Kidney epithelial cell (primary cell): ENCODE measurements around the gene PPL. TPM values are rescaled to one million over a fixed set of nuclear protein-coding genes. Genes with fewer than 3 reads are reported as not detected.
"Not testable (repeated sequence)": the region's sequence is repeated elsewhere in the genome, so short reads cannot be mapped to it uniquely, and the experiment has no call there.

Experiments used
- DNase-seq: peaks from one replicate; pipeline ENCODE4 v3.0.0-alpha.2; 2010; ENCODE audit warnings: low read depth
- H3K27me3 ChIP-seq: 2 replicates; pipeline ENCODE4 v1.6.0; 2011; ENCODE audit warnings: low read length; ENCODE audit not compliant: control insufficient read depth, insufficient read depth
- H3K36me3 ChIP-seq: 2 replicates; pipeline ENCODE4 v1.5.1; 2011; ENCODE audit warnings: low read length; ENCODE audit not compliant: control insufficient read depth, insufficient read depth
- H3K4me3 ChIP-seq: 2 replicates; pipeline ENCODE4 v1.5.1; 2011; ENCODE audit warnings: low read depth, mild to moderate bottlenecking, control low read depth, low read length
- total RNA-seq: library from RNA; depleted of rRNA; stranded (reverse); fragments of >200 nt; gene quantifications from 2 replicates; pipeline ENCODE4 v1.2.3, GENCODE V29; 2015
- TF ChIP-seq, protein P1 (sequence below): IDR thresholded peaks from 2 replicates; pipeline ENCODE4 v1.5.1; 2011; ENCODE audit warnings: mild to moderate bottlenecking, moderate library complexity, low read length, control low read depth, inconsistent platforms; ENCODE audit not compliant: insufficient read depth, poor library complexity, severe bottlenecking

PPL gene
- total RNA-seq, 1 donor from 2014 or later = 26.5 TPM

DNA sequence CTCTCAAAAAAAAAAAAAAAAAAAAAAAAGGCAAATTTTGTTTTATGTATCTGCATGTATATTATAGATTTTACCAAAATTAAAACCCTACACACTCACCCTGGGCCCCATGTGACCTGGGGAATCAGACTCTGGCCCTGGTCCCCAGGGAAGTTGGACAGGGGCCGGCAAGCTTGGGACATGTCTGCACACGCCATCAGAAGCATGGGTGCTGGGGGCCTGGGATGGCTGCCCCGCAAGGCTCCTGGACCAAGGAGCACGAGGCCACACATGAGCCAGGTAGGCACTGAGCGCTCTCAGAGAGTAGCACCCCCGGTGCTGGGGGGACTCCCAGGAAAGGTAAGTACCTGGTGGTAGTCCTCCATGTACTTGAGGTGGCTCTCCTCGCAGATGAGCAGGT is 39.6 kb downstream of the PPL start:
- H3K4me3 ChIP-seq = no peak overlapping the region
- DNase-seq = no peak
- TF ChIP-seq, protein P1, sequence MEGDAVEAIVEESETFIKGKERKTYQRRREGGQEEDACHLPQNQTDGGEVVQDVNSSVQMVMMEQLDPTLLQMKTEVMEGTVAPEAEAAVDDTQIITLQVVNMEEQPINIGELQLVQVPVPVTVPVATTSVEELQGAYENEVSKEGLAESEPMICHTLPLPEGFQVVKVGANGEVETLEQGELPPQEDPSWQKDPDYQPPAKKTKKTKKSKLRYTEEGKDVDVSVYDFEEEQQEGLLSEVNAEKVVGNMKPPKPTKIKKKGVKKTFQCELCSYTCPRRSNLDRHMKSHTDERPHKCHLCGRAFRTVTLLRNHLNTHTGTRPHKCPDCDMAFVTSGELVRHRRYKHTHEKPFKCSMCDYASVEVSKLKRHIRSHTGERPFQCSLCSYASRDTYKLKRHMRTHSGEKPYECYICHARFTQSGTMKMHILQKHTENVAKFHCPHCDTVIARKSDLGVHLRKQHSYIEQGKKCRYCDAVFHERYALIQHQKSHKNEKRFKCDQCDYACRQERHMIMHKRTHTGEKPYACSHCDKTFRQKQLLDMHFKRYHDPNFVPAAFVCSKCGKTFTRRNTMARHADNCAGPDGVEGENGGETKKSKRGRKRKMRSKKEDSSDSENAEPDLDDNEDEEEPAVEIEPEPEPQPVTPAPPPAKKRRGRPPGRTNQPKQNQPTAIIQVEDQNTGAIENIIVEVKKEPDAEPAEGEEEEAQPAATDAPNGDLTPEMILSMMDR = no peak
- H3K27me3 ChIP-seq = no peaks in the 10 kb centered on the region
- H3K36me3 ChIP-seq = peaks cover 2% of the 10 kb centered on the region

DNA sequence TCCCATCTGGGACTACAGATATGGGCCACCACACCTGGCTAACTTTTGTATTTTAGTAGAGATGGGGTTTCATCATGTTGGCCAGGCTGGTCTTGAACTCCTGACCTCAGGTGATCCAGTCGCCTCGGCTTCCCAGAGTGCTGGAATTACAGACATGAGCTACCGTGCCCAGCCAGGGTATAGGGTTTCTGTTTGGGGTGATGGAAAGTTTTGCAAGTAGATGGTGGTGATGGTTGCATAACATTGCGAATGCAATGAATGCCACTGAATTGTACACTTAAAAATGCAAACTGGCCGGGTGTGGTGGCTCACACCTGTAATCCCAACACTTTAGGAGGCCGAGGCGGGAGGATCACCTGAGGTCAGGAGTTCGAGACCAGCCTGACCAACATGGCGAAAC is 40.2 kb downstream of the PPL start:
- H3K36me3 ChIP-seq, DNase-seq, H3K4me3 ChIP-seq, H3K27me3 ChIP-seq: not testable (repeated sequence)

DNA sequence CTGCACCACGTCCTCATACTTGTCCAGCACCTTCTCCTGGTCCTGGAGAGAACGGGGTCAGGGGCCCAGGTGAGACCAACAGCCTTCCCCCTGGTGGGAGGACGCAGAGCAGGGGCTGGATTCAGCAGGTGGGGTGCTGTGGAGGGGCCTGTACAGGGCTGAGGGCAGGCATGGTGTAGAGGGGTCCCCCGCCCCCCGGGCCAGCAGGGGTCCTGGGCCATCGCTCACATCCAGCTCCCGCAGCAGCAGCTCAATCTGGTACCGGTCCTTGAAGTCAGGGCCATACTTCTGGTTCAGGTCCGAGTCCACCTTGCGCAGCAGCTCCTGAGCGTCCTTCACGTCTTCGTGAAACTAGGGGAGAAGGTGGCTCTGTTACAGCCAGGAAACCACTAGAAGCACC is 41.6 kb downstream of the PPL start:
- DNase-seq = no peak

DNA sequence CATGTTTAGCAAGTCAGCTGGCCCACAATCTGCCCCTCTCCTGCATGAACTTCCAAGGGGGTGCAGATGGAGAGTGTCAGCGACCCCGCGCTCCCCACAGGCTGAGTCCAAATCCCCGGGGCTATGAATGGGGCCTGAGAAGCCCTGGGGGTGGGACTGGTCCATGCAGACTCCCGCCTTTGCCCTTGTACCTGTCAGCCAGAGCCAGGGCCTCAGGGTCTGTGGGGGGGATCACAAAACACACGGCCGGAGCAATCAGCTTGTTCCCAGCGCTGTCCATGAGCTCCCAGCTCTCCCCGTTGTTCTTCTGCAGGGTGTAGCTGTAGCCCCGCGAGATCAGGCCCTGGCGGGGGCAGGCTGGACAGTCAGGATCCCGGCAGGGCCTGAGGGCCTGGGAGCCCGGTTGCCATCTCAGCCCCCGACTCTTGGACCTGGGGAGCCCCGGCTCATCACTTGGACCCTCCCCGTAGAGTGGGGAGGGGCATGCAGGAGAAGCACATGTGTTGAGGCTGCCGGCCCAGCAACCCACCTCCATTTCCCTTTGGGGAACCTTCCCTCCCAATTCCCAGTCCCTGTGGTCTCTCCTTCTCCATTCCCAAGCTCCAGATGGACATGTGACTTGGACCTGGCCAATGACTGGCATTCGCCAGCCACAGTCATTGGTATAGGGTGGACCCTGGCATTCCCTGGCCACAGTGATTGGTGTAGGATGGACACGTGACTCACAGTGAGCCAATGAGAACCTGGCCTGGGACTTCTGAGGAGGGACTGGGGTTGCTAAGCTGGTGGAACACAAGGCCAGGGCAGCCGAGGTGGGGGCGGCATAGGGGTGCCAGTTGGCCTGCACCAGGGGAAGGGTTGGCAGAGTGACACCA is 42.4 kb downstream of the PPL start:
- no peak overlapping the region for H3K4me3 ChIP-seq
- DNase-seq = no peak
- H3K27me3 ChIP-seq = no peaks in the 10 kb centered on the region
- TF ChIP-seq, protein P1 = no peak
- H3K36me3 ChIP-seq = peaks cover 1% of the 10 kb centered on the region

More for the DNA sequence above, 41.6 kb downstream of the PPL start:
- peaks cover 2% of the 10 kb centered on the region for H3K36me3 ChIP-seq
- TF ChIP-seq, protein P1 = no peak
- no peak overlapping the region for H3K4me3 ChIP-seq
- H3K27me3 ChIP-seq = no peaks in the 10 kb centered on the region

DNA sequence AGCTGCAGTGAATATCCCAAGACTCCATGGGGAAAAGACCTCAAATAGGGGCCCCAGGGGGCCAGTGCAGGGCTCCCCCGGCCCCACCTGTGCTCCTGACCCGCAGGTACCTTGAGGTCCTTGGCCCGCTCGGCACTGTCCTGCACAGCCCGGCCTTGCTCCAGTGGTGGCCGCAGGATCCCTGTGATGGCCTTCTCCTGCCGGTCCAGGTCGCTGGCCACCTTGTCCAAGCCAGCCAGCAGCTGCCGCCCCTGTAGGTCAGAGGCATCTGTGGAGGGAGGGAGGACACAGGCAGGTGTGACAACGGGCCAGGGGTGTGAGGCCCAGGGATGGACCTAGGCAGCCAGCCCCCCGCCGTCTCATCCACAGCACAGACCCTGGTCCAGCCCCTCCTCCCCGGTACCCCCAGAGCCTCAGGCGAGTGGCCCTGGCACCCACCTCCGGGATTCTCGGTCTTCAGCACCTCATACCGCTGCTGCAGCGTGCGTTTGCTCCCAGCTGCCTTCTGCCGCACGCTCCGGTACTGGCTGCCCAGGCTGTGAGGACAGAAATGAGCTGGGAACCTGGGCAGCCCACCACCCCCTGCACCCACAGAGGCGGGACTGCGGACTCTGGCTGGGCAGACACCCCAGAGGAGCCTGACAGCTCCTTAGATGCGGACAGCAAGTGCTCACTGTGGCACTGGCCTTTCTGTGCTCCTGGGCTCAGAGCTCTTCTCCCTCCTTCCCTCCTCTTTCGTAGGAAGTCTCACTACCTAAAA is 43.7 kb downstream of the PPL start:
- DNase-seq = no peak
- TF ChIP-seq, protein P1 = no peak
- no peak overlapping the region for H3K4me3 ChIP-seq
- H3K36me3 ChIP-seq = no peaks in the 10 kb centered on the region
- no peaks in the 10 kb centered on the region for H3K27me3 ChIP-seq

DNA sequence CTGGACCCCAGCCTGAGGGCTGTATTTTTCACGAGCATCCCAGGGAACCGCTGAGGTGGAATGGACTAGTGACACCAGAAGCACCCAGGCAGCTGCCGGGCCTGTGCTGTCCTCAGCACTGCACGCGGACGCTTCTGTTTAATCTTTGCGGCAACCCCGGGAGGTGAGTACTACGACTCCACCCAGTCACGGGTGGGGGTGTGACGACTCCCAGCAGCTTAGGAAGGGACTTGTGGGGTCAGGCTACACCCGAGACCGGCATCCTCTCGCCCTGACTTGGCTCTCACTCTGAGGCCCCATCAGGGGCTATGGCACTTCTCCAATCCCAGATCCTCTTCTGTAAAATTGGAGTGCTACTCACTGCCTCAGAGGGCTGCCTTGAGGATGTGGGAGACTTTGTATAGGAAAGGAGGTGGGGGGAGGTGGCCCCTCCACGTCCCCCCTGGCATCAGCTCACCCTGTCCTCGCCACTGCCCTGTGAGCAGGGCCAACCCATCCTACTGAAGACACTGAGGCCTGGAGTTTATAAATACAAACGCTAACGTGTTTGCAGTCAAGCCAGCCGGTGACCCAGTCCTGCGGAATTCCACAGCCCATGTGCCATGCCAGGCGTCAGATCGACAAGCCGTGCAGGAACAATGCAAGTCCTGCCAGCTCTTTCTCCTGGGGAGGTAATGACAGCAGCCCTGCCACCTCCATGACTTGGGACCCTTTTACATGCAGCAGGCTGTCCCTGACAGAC is 44.4 kb downstream of the PPL start:
- no peak for DNase-seq
- no peaks in the 10 kb centered on the region for H3K27me3 ChIP-seq
- no peak overlapping the region for H3K4me3 ChIP-seq
- no peaks in the 10 kb centered on the region for H3K36me3 ChIP-seq
- TF ChIP-seq, protein P1 = no peak
